Activated naive CD8-positive, alpha-beta T cell treated with anti-CD3 and anti-CD28 coated beads for 36 hours (primary cell): ENCODE data around the gene DPAGT1. TPM values are rescaled to one million over a fixed set of nuclear protein-coding genes. Genes with fewer than 3 reads are reported as not detected.

Experiments
- DNase-seq: peaks from one replicate; pipeline ENCODE4 v3.0.0; 2021
- H3K27ac Mint-ChIP-seq: one replicate; pipeline ENCODE4 v1.8.0; 2022; ENCODE audit warnings: mild to moderate bottlenecking, moderate library complexity, mixed read lengths
- H3K27me3 Mint-ChIP-seq: one replicate; pipeline ENCODE4 v1.8.0; 2022; ENCODE audit warnings: mild to moderate bottlenecking, mixed read lengths
- H3K36me3 Mint-ChIP-seq: one replicate; pipeline ENCODE4 v1.8.0; 2021; ENCODE audit warnings: mild to moderate bottlenecking, mixed read lengths
- H3K4me1 Mint-ChIP-seq: one replicate; pipeline ENCODE4 v1.8.0; 2021; ENCODE audit warnings: mixed read lengths
- H3K4me3 Mint-ChIP-seq: one replicate; pipeline ENCODE4 v1.8.0; 2022; ENCODE audit warnings: mild to moderate bottlenecking, moderate library complexity, mixed read lengths
- H3K9me3 Mint-ChIP-seq: one replicate; pipeline ENCODE4 v1.8.0; 2022; ENCODE audit warnings: mixed read lengths
- total RNA-seq, 2 experiments: library from RNA; stranded (reverse); gene quantifications; one replicate each; pipeline ENCODE4 v1.2.3, GENCODE V29; 2021

The DPAGT1 gene
- total RNA-seq, 2 experiments from 2014 or later: 58.3 to 63.6 TPM

GRCh38 chr11:119092880-119093842 is 8.5 kb downstream of the DPAGT1 start:
- H3K4me1 Mint-ChIP-seq: peaks cover 35% of the 10 kb centered on the region
- peaks cover 12% of the 10 kb centered on the region for H3K27me3 Mint-ChIP-seq
- peak overlapping the region; percentile 88 for H3K27ac Mint-ChIP-seq
- no peaks in the 10 kb centered on the region for H3K9me3 Mint-ChIP-seq
- peak overlapping the region; percentile 90 for H3K4me3 Mint-ChIP-seq
- peaks cover 50% of the 10 kb centered on the region for H3K36me3 Mint-ChIP-seq
- DNase-seq: no peak

DNA sequence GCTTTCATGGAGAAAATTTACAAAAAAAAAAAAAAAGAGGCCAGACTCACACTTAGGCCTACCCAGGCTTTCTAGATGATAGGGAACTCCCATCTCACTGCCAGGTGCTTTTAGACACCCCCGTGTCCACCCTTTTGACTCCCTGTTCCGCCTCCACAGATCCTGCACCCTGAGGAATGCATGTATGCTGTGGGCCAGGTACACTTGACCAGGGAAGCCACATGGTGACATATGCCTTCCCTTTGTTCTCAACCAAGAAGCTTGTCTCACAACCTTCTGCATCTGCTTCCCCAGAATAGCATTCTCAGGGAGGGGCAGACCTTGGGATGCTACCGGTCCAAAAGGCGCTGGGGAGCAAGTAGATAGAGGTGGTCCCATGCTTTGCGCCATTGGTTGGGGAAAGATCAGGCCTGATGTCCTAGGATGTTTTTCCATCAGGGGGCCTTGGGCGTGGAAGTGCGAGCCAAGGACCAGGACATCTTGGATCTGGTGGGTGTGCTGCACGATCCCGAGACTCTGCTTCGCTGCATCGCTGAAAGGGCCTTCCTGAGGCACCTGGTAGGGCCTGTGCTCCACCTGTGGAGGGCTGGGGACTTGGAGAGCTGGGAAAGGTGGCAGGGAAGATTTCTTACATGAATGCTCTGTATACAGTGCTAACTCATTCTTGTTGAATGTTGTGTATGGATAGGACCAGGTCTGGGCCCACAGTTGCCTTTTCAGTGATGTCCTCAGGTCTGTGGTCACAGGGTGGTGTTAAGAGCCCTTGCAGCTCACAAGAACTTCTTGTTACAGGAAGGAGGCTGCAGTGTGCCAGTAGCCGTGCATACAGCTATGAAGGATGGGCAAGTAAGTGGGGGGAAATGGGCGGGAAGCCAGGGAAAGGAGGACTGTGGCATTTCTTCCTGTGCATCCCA is 9.4 kb downstream of the DPAGT1 start:
- H3K9me3 Mint-ChIP-seq: no peaks in the 10 kb centered on the region
- peaks cover 12% of the 10 kb centered on the region for H3K27me3 Mint-ChIP-seq
- peaks cover 38% of the 10 kb centered on the region for H3K4me1 Mint-ChIP-seq
- DNase-seq: no peak
- peaks cover 43% of the 10 kb centered on the region for H3K36me3 Mint-ChIP-seq
- H3K27ac Mint-ChIP-seq: peak overlapping the region; percentile 17
- peak overlapping the region; percentile 90 for H3K4me3 Mint-ChIP-seq

DNA sequence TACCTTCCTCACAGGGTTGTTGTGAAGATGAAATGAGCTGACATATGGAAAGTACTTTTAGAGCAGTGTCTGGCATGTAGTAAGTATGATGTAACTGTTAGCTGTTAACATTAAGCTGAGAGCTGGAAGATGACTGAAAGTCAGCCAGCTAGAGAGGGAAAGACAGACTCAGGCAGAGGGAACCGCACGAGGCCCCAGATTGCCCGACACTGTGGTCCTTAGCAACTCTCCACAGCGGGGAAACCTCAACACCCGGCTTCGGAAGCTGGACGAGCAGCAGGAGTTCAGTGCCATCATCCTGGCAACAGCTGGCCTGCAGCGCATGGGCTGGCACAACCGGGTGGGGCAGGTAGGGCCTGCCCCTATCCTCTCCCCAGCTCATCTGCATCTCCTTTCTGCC is 10.5 kb downstream of the DPAGT1 start:
- DNase-seq: no peak
- H3K4me3 Mint-ChIP-seq: no peak overlapping the region
- H3K4me1 Mint-ChIP-seq: peaks cover 34% of the 10 kb centered on the region
- no peaks in the 10 kb centered on the region for H3K9me3 Mint-ChIP-seq
- peaks cover 12% of the 10 kb centered on the region for H3K27me3 Mint-ChIP-seq
- H3K27ac Mint-ChIP-seq: no peak overlapping the region
- peaks cover 36% of the 10 kb centered on the region for H3K36me3 Mint-ChIP-seq

GRCh38 chr11:119089319-119089718 is 12.3 kb downstream of the DPAGT1 start:
- H3K4me1 Mint-ChIP-seq: peaks cover 33% of the 10 kb centered on the region
- no peak overlapping the region for H3K4me3 Mint-ChIP-seq
- no peak for DNase-seq
- H3K27me3 Mint-ChIP-seq: peaks cover 4% of the 10 kb centered on the region
- H3K27ac Mint-ChIP-seq: no peak overlapping the region
- peaks cover 23% of the 10 kb centered on the region for H3K36me3 Mint-ChIP-seq
- H3K9me3 Mint-ChIP-seq: no peaks in the 10 kb centered on the region

DNA sequence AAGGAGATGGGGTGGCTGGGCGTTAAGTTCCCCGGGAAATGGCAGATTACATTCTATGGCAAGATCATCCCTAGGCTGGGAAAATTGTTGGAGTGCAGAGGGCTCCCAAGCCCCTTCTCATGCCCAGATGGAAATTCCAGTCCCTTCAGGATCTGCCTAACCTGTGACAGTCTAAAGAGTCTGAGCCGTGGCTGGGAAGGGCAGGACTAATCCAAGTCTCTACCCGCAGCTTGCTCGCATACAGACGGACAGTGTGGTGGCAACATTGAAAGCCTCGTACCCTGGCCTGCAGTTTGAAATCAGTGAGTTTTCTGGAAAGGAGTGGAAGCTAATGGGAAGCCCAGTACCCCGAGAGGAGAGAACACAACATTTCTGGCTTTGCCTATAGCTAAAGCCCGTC is 13.2 kb downstream of the DPAGT1 start:
- Mint-ChIP-seq H3K4me1 (peaks cover 31% of the 10 kb centered on the region), H3K4me3 (no peak overlapping the region)

DNA sequence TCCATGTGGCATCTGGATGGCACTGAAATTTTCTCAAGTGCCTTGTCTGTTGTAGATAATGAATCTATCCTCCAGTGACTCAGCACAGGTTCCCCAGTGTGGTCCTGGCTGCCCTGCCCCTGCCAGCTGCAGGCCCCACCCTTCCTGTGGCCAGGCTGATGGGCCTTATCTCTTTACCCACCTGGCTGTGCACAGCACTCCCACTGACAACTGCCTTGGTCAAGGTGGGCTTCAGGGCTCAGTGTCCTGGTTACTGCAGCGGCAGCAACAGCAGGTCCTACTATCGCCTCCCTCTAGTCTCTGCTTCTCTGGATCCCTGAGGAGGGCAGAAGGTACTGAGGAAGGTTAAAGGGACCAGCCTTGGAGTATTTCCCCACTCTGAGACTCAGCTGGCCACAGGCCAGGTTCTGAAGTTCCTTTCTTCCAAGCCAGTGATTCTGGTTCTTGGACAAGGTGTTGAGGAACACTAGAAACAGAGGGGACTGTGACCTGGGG is 13.9 kb downstream of the DPAGT1 start:
- H3K9me3 Mint-ChIP-seq: no peaks in the 10 kb centered on the region
- no peak overlapping the region for H3K27ac Mint-ChIP-seq
- peaks cover 25% of the 10 kb centered on the region for H3K4me1 Mint-ChIP-seq
- no peak for DNase-seq
- H3K4me3 Mint-ChIP-seq: no peak overlapping the region
- H3K36me3 Mint-ChIP-seq: peaks cover 8% of the 10 kb centered on the region
- no peaks in the 10 kb centered on the region for H3K27me3 Mint-ChIP-seq

More for the DNA sequence above, 13.2 kb downstream of the DPAGT1 start:
- H3K27ac Mint-ChIP-seq: no peak overlapping the region
- no peaks in the 10 kb centered on the region for H3K9me3 Mint-ChIP-seq
- H3K36me3 Mint-ChIP-seq: peaks cover 14% of the 10 kb centered on the region
- no peaks in the 10 kb centered on the region for H3K27me3 Mint-ChIP-seq
- DNase-seq: no peak

GRCh38 chr11:119087123-119087522 is 14.5 kb downstream of the DPAGT1 start:
- Mint-ChIP-seq H3K27ac (no peak overlapping the region), H3K4me3 (peak overlapping the region; percentile 40), H3K27me3 (no peaks in the 10 kb centered on the region), H3K9me3 (no peaks in the 10 kb centered on the region), H3K36me3 (peaks cover 2% of the 10 kb centered on the region), H3K4me1 (peaks cover 19% of the 10 kb centered on the region)
- DNase-seq: no peak

GRCh38 chr11:119085437-119085847 is 16.2 kb downstream of the DPAGT1 start:
- Mint-ChIP-seq H3K27ac (peak overlapping the region; percentile 94), H3K27me3 (no peaks in the 10 kb centered on the region), H3K36me3 (peaks cover 2% of the 10 kb centered on the region), H3K4me3 (peak overlapping the region; percentile 95), H3K9me3 (no peaks in the 10 kb centered on the region), H3K4me1 (peaks cover 21% of the 10 kb centered on the region)
- DNase-seq: peak; percentile 58

- H3K27me3 Mint-ChIP-seq: no peaks in the 10 kb centered on the region
- peak; percentile 90 for DNase-seq
- peaks cover 2% of the 10 kb centered on the region for H3K36me3 Mint-ChIP-seq
- peak within 1 kb of the TSS; percentile 94 for H3K27ac Mint-ChIP-seq
- H3K4me3 Mint-ChIP-seq: peak within 1 kb of the TSS; percentile 95
- no peaks in the 10 kb centered on the region for H3K9me3 Mint-ChIP-seq
- peaks cover 21% of the 10 kb centered on the region for H3K4me1 Mint-ChIP-seq
These were observed 16.8 kb downstream of the DPAGT1 start, which contains the start of gene HMBS for GRCh38 chr11:119084663-119085436. TSS of gene HMBS (plus strand) at chr11:119084881. CDS start at chr11:119085034, 153 bp downstream.

DNA sequence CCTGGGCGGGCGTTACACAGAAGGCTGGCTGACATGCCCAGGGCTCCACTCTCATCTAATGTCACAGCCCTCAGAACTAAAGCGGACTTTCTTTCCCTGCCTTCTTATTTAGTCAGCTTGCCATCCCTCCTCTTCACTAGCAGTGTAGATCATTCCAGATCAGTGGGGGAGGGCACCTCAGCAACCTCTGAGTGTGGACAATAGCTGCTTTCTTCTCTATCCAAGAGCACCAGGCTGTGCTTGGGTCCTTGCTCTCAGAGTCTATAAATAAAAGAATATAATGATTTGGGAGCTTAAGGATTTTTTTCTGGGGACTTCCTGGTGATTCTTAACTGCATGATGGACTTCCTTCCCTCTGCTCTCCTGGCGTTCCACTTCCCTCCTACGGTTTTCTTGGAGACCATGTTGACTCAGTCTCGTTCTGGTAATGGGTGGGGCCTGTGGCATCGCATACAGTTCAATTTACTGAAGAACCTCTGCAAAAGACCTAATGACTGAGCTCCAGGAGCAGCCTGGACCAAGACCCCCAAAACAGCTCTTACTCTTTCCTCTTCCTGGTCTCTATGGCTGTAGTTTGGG is 19.9 kb downstream of the DPAGT1 start:
- Mint-ChIP-seq H3K36me3 (peaks cover 2% of the 10 kb centered on the region), H3K9me3 (no peaks in the 10 kb centered on the region), H3K27ac (no peak overlapping the region), H3K27me3 (no peaks in the 10 kb centered on the region), H3K4me3 (no peak overlapping the region), H3K4me1 (peaks cover 12% of the 10 kb centered on the region)
- no peak for DNase-seq

DNA sequence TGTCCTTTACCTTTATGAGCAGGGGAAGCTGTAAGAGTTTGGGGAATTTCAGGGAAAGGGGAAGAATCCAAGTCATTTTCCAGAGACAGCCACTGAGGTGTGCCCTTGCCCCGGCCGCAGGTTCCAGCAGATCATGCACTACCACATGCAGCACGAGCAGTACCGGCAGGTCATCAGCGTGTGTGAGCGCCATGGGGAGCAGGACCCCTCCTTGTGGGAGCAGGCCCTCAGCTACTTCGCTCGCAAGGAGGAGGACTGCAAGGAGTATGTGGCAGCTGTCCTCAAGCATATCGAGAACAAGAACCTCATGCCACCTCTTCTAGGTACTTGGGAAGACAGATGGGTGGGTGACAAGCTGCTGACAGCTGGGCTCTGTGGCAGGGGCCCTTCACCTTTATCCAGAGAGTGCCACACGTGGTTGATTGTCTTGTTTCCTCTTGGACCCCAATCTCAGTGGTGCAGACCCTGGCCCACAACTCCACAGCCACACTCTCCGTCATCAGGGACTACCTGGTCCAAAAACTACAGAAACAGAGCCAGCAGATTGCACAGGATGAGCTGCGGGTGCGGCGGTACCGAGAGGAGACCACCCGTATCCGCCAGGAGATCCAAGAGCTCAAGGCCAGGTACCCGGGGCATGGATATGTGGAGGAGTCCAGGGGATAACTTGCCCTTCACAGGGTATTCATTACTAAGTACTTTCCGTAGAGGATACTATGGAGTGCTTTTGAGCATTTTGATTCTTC is 22.8 kb downstream of the DPAGT1 start:
- Mint-ChIP-seq H3K27me3 (no peaks in the 10 kb centered on the region), H3K27ac (no peak overlapping the region), H3K4me1 (peaks cover 2% of the 10 kb centered on the region), H3K36me3 (peaks cover 5% of the 10 kb centered on the region), H3K4me3 (no peak overlapping the region), H3K9me3 (no peaks in the 10 kb centered on the region)
- DNase-seq: no peak

GRCh38 chr11:119077839-119078238 is 23.8 kb downstream of the DPAGT1 start:
- Mint-ChIP-seq H3K27ac (no peak overlapping the region), H3K4me1 (peaks cover 2% of the 10 kb centered on the region), H3K36me3 (peaks cover 5% of the 10 kb centered on the region), H3K9me3 (no peaks in the 10 kb centered on the region), H3K4me3 (no peak overlapping the region), H3K27me3 (no peaks in the 10 kb centered on the region)
- DNase-seq: no peak

DNA sequence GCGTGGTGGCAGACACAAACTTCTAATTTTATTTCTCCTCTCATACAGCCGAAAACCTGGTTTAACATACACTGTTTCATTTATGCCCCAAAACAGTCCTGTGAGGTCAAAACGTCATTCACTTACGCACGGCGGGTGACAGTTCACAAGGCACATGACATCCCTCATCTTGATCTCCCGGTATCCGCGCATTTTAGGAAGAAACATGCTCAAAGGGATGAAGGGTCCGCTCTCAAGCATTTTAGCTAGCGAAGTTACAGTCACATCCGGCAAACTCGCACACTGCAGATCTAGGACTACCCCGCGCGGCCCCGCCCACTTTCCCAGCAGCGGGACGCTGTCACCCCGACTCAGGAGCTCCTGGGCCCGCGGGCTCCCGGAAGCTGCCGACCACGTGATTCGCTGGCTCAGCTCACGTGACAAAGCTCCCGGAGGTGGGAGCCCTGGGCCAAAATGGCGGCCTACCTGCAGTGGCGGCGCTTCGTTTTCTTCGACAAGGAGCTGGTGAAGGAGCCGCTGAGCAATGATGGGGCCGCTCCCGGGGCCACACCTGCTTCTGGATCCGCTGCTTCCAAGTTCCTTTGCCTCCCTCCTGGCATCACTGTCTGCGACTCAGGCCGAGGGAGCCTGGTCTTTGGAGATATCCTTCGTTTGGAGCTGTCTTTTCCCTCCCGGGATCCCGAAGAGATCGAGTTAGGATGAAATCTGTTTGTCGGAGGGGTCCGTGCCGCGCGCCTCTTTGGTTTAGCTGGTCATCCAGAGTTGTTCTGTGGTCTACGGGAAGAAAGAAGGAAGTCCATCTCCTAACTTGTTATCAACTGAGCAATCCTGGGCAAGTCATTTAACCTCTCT is 34.1 kb downstream of the DPAGT1 start, which contains the start of gene VPS11:
VPS11 (plus strand) TSS at position 448 of the 852 bp plus-strand sequence; CDS start at position 454, 6 bp downstream.
- Mint-ChIP-seq H3K4me1 (peaks cover 24% of the 10 kb centered on the region), H3K27ac (peak within 1 kb of the TSS; percentile 94)

More for the DNA sequence above, 34.1 kb downstream of the DPAGT1 start, which contains the start of gene VPS11:
- H3K36me3 Mint-ChIP-seq: peaks cover 3% of the 10 kb centered on the region
- no peaks in the 10 kb centered on the region for H3K9me3 Mint-ChIP-seq
- peak within 1 kb of the TSS; percentile 90 for H3K4me3 Mint-ChIP-seq
- H3K27me3 Mint-ChIP-seq: no peaks in the 10 kb centered on the region
- DNase-seq: peak; percentile 99
